Keratinocyte (primary cell): ENCODE results near the gene OR10P1. TPM values are rescaled to one million over a fixed set of nuclear protein-coding genes. Genes with fewer than 3 reads are reported as not detected.

Source experiments
- DNase-seq: peaks from one replicate; pipeline ENCODE4 v3.0.0-alpha.2; 2011; ENCODE audit warnings: low read depth, missing footprints, low spot score
- FAIRE-seq: peaks from 2 replicates; lab custom pipeline; 2011; peaks lifted over from hg19 to GRCh38; lab: Jason Lieb, UNC
- H2AFZ ChIP-seq: 2 replicates; pipeline ENCODE4 v1.6.0; 2012; ENCODE audit warnings: low read length, control low read depth, inconsistent platforms; ENCODE audit not compliant: control insufficient read depth
- H3K27ac ChIP-seq: 2 replicates; pipeline ENCODE4 v1.5.1; 2011; ENCODE audit warnings: low read length; ENCODE audit not compliant: control insufficient read depth, insufficient read depth
- H3K27me3 ChIP-seq: 3 replicates; pipeline ENCODE4 v1.6.0; 2011; ENCODE audit warnings: low read length; ENCODE audit not compliant: control insufficient read depth, insufficient read depth; ENCODE audit errors: extremely low read depth
- H3K36me3 ChIP-seq, 2 experiments: 2 replicates in 1 of 2; 3 replicates in 1 of 2; pipeline ENCODE4 v1.5.1; 2011; ENCODE audit warnings: low read length in 2 of 2, mild to moderate bottlenecking in 1 of 2; ENCODE audit not compliant: control insufficient read depth in 2 of 2, insufficient read depth in 2 of 2; ENCODE audit errors: extremely low read depth in 1 of 2
- H3K4me1 ChIP-seq: 3 replicates; pipeline ENCODE4 v1.5.1; 2011; ENCODE audit warnings: low read length; ENCODE audit not compliant: control insufficient read depth, insufficient read depth; ENCODE audit errors: extremely low read depth
- H3K4me2 ChIP-seq: 3 replicates; pipeline ENCODE4 v1.6.0; 2011; ENCODE audit warnings: low read depth, low read length; ENCODE audit not compliant: control insufficient read depth, insufficient read depth; ENCODE audit errors: extremely low read depth
- H3K4me3 ChIP-seq, 3 experiments: fragments of 200-600 bp in 1 of 3; sonication (generic) in 1 of 3; 2 replicates in 2 of 3; 3 replicates in 1 of 3; pipeline ENCODE4 v1.5.1; 2011 to 2016; ENCODE audit warnings: low read length in 3 of 3, mild to moderate bottlenecking in 3 of 3, control low read depth in 2 of 3, inconsistent platforms in 1 of 3, low read depth in 1 of 3, mixed read lengths in 1 of 3, mixed run types in 1 of 3, moderate library complexity in 1 of 3; ENCODE audit not compliant: control insufficient read depth in 2 of 3, insufficient read depth in 2 of 3; ENCODE audit errors: extremely low read depth in 1 of 3
- H3K79me2 ChIP-seq: 2 replicates; pipeline ENCODE4 v1.6.0; 2012; ENCODE audit warnings: low read length; ENCODE audit not compliant: control insufficient read depth, insufficient read depth
- H3K9ac ChIP-seq: 3 replicates; pipeline ENCODE4 v1.6.0; 2011; ENCODE audit warnings: low read length; ENCODE audit not compliant: control insufficient read depth, insufficient read depth; ENCODE audit errors: extremely low read depth
- H3K9me1 ChIP-seq: 3 replicates; pipeline ENCODE4 v1.6.0; 2011; ENCODE audit warnings: low read length; ENCODE audit not compliant: control insufficient read depth, insufficient read depth; ENCODE audit errors: extremely low read depth
- H3K9me3 ChIP-seq: 2 replicates; pipeline ENCODE4 v1.5.1; 2012; ENCODE audit warnings: low read depth, low read length; ENCODE audit not compliant: control insufficient read depth
- H4K20me1 ChIP-seq: 3 replicates; pipeline ENCODE4 v1.6.0; 2011; ENCODE audit warnings: low read length; ENCODE audit not compliant: control insufficient read depth, insufficient read depth; ENCODE audit errors: extremely low read depth
- EZH2 ChIP-seq: IDR thresholded peaks from one replicate; pipeline ENCODE4 v1.6.1; 2012; ENCODE audit warnings: inconsistent platforms, mild to moderate bottlenecking, low read length, moderate library complexity
- dilution Hi-C: fragments of 300-500 bp; cut with MboI; formaldehyde crosslinking; loops from one replicate; pipeline ENCODE4 v1.7.0; 2020; ENCODE audit warnings: low sequenced_read_pairs; ENCODE audit not compliant: extremely low pct_ligation_motif_present
- polyA plus RNA-seq, 5 experiments: library from polyadenylated mRNA; depleted of rRNA in 3 of 5; stranded (reverse) in 3 of 5; stranded (forward) in 1 of 5; unstranded in 1 of 5; fragments of >200 nt; gene quantifications; 1 replicate in 1 of 5; 2 replicates in 3 of 5; 3 replicates in 1 of 5; pipeline versions ENCODE4 v1.2.1 to v1.2.3, GENCODE V29; 2011 to 2012; ENCODE audit warnings: missing spikeins in 2 of 5, low read depth in 1 of 5, low replicate concordance in 1 of 5
- TF ChIP-seq, protein P1 (sequence below), 3 experiments: IDR thresholded peaks in 1 of 3; conservative IDR thresholded peaks in 1 of 3; optimal IDR thresholded peaks in 1 of 3; 2 replicates in 2 of 3; 3 replicates in 1 of 3; pipeline versions ENCODE3 to v1.5.1; 2011; ENCODE audit warnings: low read length in 3 of 3, mild to moderate bottlenecking in 3 of 3, moderate library complexity in 2 of 3, control low read depth in 1 of 3, inconsistent platforms in 1 of 3; ENCODE audit not compliant: insufficient read depth in 2 of 3; ENCODE audit errors: extremely low read depth in 1 of 3

Gene OR10P1
- polyA plus RNA-seq, 1 donor (not counting 4 experiments of a cell fraction or from before 2014, with no cell fraction given), result not detected

DNA sequence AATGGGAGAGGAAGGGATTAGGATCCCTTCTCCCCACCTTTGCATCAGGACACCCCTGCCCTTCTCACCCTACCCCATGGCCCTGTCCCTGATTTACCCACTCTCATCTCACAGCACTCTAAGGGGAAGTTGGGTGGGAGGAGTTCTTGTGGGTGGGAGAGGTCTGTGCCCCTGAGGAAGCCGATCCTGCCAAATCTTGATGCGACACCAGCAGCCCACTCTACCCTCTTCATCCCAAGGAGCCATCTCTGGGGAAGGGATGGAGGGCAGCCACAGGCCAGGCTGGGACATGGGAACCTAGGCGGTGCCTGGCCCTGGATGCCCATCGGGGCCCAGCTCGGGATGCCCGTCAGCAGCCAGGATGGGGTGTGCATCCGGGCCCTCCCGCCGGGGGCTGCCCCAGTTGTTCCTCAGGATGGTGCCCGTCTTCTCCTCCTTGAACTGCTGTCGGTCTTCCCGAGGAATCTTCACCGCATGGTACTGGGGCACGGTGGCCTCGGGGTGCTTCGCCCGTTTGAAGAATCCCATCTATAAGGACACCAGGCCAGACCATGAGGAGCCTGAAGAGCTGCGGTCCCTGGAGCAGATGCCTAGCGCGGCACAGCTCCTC lies 48.2 kb downstream of the OR10P1 start:
- no peak overlapping the region for H3K27ac ChIP-seq

DNA sequence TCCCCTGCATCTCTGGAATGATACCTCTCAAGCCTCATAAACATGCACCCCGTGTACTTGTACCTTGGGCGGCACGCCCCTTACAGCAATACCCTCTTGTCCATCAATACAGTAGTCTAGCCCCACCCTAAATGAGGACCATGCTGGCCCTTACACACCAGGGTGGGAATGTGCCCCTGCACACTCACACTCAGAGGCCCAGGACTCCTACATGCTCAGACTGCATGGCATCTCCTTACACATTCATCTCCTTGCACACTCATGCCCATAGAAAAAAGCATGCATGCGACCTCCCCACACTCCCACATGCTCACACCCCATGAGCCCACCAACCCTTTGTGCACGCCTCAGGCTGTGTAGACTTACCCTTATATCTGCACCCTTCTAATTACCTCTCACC lies 49.0 kb downstream of the OR10P1 start:
- Histone ChIP-seq H3K27ac (no peak overlapping the region), H2AFZ (no peak overlapping the region), H3K9me1 (no peaks in the 10 kb centered on the region), H3K9me3 (no peaks in the 10 kb centered on the region), H3K27me3 (peaks cover 12% of the 10 kb centered on the region), H3K36me3 (no peaks in the 10 kb centered on the region), H3K4me1 (no peaks in the 10 kb centered on the region), H4K20me1 (no peaks in the 10 kb centered on the region), H3K4me3 (no peak overlapping the region), H3K4me2 (no peak overlapping the region), H3K79me2 (no peaks in the 10 kb centered on the region), H3K9ac (no peak overlapping the region)
- TF ChIP-seq, protein P1, sequence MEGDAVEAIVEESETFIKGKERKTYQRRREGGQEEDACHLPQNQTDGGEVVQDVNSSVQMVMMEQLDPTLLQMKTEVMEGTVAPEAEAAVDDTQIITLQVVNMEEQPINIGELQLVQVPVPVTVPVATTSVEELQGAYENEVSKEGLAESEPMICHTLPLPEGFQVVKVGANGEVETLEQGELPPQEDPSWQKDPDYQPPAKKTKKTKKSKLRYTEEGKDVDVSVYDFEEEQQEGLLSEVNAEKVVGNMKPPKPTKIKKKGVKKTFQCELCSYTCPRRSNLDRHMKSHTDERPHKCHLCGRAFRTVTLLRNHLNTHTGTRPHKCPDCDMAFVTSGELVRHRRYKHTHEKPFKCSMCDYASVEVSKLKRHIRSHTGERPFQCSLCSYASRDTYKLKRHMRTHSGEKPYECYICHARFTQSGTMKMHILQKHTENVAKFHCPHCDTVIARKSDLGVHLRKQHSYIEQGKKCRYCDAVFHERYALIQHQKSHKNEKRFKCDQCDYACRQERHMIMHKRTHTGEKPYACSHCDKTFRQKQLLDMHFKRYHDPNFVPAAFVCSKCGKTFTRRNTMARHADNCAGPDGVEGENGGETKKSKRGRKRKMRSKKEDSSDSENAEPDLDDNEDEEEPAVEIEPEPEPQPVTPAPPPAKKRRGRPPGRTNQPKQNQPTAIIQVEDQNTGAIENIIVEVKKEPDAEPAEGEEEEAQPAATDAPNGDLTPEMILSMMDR (optimal IDR thresholded peaks at IDR 0.05 in 1 of 3, IDR thresholded peaks at IDR 0.05 in 1 of 3, conservative IDR thresholded peaks at IDR 0.05 in 1 of 3; ENCODE audit: extremely low read depth in 1 of 3, insufficient read depth in 2 of 3, low read length in 3 of 3), result no peak
- TF ChIP-seq EZH2, result no peak
- DNase-seq, result no peak
- FAIRE-seq, result no peak
- dilution Hi-C loops, result loop anchor here (5.0 kb wide), 1 partner anchor 37 kb away; the partner anchor contains the start of gene RDH5

More for the DNA sequence above, 48.2 kb downstream of the OR10P1 start:
- H2AFZ ChIP-seq, result no peak overlapping the region
- no peak overlapping the region for H3K4me3 ChIP-seq
- FAIRE-seq (no peak), DNase-seq (no peak)
- H3K9me1 ChIP-seq, result no peaks in the 10 kb centered on the region
- dilution Hi-C loops, result loop anchor here (5.0 kb wide), 1 partner anchor 37 kb away; the partner anchor contains the start of gene RDH5
- H3K9me3 ChIP-seq, result no peaks in the 10 kb centered on the region
- no peaks in the 10 kb centered on the region for H3K4me1 ChIP-seq
- H3K9ac ChIP-seq, result no peak overlapping the region
- no peaks in the 10 kb centered on the region for H4K20me1 ChIP-seq
- no peaks in the 10 kb centered on the region for H3K36me3 ChIP-seq
- H3K4me2 ChIP-seq, result no peak overlapping the region
- H3K79me2 ChIP-seq, result no peaks in the 10 kb centered on the region
- peaks cover 12% of the 10 kb centered on the region for H3K27me3 ChIP-seq
- TF ChIP-seq EZH2, result no peak
- TF ChIP-seq, protein P1 (optimal IDR thresholded peaks at IDR 0.05 in 1 of 3, IDR thresholded peaks at IDR 0.05 in 1 of 3, conservative IDR thresholded peaks at IDR 0.05 in 1 of 3; ENCODE audit: extremely low read depth in 1 of 3, insufficient read depth in 2 of 3, low read length in 3 of 3), result no peak
